WTC11 (cell line): ENCODE measurements around the gene GNS.

Experiments used
- MXD4 ChIP-seq: fragments of 250-450 bp; sonication (Bioruptor Pico); IDR thresholded peaks from 2 replicates; pipeline ENCODE4 v1.8.0; 2021; ENCODE audit warnings: mild to moderate bottlenecking, moderate library complexity, borderline replicate concordance
- SMAD4 ChIP-seq: sonication (generic); formaldehyde crosslinking; IDR thresholded peaks from 2 replicates; pipeline ENCODE4 v1.8.0; 2022; ENCODE audit warnings: mild to moderate bottlenecking, missing genetic modification reagents
- ZNF121 ChIP-seq: sonication (generic); formaldehyde crosslinking; IDR thresholded peaks from 2 replicates; pipeline ENCODE4 v1.8.0; 2023; ENCODE audit warnings: missing genetic modification reagents
- TF ChIP-seq, protein P1 (sequence below): sonication (generic); formaldehyde crosslinking; IDR thresholded peaks from 2 replicates; pipeline ENCODE4 v1.8.0; 2023; ENCODE audit warnings: missing genetic modification reagents
- TF ChIP-seq, protein P2 (sequence below): sonication (generic); formaldehyde crosslinking; conservative IDR thresholded peaks from 2 replicates; pipeline ENCODE4 v1.8.1; 2023; ENCODE audit warnings: mild to moderate bottlenecking, low read depth, missing genetic modification reagents, moderate library complexity
- TF ChIP-seq, protein P3 (sequence below): sonication (generic); formaldehyde crosslinking; IDR thresholded peaks from 2 replicates; pipeline ENCODE4 v1.8.0; 2022; ENCODE audit warnings: mild to moderate bottlenecking, missing genetic modification reagents

DNA sequence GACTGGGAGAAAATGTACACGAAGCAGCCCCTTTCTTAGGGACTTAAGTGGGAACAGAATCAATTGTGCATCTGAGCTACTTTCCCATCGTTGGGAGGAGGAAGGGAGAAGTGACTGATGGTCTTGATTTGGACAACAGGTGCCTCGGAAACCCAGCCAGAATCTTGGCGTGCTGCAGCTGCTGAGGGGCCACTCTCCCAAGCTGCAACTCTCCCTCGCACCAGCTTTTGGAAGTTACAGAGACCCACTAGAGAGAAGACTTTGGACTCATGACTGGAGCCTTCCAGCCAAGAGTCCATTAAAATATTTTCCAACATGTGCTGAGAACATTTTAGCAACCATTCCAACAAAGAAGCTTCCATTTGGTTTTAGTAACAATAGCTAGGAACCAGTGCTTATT lies 52.3 kb downstream of the GNS start:
- TF ChIP-seq ZNF121 (CRISPR knock-in tag) (no peak), MXD4 (CRISPR knock-in tag) (no peak), SMAD4 (CRISPR knock-in tag) (no peak)
- TF ChIP-seq, protein P1, sequence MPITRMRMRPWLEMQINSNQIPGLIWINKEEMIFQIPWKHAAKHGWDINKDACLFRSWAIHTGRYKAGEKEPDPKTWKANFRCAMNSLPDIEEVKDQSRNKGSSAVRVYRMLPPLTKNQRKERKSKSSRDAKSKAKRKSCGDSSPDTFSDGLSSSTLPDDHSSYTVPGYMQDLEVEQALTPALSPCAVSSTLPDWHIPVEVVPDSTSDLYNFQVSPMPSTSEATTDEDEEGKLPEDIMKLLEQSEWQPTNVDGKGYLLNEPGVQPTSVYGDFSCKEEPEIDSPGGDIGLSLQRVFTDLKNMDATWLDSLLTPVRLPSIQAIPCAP (CRISPR knock-in tag) = no peak
- TF ChIP-seq, protein P2, sequence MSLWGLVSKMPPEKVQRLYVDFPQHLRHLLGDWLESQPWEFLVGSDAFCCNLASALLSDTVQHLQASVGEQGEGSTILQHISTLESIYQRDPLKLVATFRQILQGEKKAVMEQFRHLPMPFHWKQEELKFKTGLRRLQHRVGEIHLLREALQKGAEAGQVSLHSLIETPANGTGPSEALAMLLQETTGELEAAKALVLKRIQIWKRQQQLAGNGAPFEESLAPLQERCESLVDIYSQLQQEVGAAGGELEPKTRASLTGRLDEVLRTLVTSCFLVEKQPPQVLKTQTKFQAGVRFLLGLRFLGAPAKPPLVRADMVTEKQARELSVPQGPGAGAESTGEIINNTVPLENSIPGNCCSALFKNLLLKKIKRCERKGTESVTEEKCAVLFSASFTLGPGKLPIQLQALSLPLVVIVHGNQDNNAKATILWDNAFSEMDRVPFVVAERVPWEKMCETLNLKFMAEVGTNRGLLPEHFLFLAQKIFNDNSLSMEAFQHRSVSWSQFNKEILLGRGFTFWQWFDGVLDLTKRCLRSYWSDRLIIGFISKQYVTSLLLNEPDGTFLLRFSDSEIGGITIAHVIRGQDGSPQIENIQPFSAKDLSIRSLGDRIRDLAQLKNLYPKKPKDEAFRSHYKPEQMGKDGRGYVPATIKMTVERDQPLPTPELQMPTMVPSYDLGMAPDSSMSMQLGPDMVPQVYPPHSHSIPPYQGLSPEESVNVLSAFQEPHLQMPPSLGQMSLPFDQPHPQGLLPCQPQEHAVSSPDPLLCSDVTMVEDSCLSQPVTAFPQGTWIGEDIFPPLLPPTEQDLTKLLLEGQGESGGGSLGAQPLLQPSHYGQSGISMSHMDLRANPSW (CRISPR knock-in tag) = no peak
- TF ChIP-seq, protein P3, sequence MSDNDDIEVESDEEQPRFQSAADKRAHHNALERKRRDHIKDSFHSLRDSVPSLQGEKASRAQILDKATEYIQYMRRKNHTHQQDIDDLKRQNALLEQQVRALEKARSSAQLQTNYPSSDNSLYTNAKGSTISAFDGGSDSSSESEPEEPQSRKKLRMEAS (CRISPR knock-in tag) = no peak
